Measurements from ENCODE around the gene ENC1. TPM values are rescaled to one million over a fixed set of nuclear protein-coding genes. Genes with fewer than 3 reads are reported as not detected.
A peak's percentile ranks its signal among the peaks of the same experiment; 100 is the strongest.

Gene ENC1
- total RNA-seq, 1 donor from 2014 or later, result 2.3 TPM

DNA sequence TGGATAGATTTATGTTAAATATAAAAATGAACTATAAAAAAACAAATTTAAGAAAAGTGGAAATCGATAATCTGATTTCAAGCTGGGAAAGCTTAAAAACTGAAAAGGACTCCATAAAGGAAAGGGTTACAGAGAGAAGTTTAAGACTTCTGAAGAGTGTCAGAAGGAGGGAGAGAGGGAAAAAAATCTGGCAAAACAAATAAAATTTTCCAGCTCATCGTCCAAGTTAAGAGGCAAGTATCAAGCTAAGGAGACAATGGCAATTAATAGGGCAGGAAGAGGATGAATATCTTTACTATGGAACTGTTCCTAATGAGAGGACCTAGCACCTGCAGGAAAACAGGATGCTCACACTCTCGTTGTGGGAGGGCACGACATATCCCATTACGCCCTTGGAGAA, 24.0 kb upstream of the ENC1 start:
- ATAC-seq (ENCODE audit: poor library complexity), result no peak
- intact Hi-C loops (cut with DNase I), result no loop called here
- no peak for DNase-seq

DNA sequence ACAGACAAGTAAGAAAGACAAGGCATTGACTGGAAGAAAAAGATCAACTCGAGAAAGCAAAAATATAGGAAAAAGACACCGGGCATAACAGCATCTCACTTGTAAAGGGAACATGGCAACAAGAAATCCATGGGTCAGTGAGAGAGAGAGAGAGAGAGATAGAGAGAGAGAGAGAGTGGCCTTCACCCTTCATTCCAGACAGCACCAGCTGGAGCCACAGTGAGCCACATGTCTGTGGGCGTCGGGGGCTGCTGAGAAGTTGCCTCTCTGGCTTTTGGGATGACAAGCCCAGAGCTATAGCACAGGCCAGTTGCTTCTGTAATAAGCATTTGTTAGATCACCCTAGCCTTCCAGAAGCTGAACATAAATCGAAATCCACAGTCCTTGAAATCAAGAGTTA, 20.3 kb upstream of the ENC1 start:
- ATAC-seq (ENCODE audit: poor library complexity), result no peak
- no peak for DNase-seq
- intact Hi-C loops (cut with DNase I), result no loop called here

- DNase-seq, result no peak
- no peak for ATAC-seq (ENCODE audit: poor library complexity)
- intact Hi-C loops (cut with DNase I), result no loop called here
These were observed 19.6 kb upstream of the ENC1 start for GRCh38 chr5:74660140-74660539.

DNA sequence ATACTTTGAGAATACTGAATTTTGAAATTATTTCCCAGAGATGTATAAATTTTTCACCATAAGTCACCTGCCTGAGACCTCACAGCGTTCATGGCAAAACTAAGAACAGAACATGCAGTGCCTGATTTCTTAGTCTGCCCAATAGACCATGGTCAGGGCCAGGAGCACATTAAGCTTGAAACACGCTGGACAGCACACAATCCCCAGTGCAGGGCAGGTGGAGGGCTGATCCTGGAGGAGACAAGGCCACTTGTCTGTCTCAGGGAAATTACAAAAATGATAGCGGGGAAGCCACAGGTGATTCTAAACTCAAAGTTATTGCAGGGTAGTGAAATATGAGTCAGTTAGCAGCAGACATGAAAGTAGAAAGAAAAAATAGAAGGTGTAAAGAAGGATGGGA, 18.6 kb upstream of the ENC1 start:
- intact Hi-C loops (cut with DNase I), result no loop called here
- DNase-seq, result no peak
- no peak for ATAC-seq (ENCODE audit: poor library complexity)

- no peak for DNase-seq
- intact Hi-C loops (cut with DNase I), result no loop called here
- ATAC-seq (ENCODE audit: poor library complexity), result peak; percentile 69
These were observed 16.6 kb upstream of the ENC1 start for GRCh38 chr5:74657165-74657564.

DNA sequence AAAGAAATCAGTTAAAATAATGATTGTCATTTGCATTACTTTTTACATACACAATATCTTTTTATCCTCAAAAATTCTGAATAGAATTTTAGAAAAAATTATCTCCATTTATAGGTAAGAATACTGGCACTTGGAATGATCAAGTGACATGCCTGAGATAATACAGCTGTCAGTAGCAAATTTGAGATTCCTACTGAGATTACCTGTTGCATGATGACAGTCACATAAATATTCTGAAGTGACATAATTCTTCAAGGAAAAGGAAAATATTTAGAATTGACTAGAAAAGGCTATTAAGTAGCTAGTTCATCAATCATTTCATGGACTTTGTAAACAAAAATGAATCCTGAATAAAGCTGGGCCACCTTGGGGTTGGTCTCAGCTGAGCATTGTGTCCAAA, 15.2 kb upstream of the ENC1 start:
- ATAC-seq (ENCODE audit: poor library complexity) (no peak), DNase-seq (no peak)
- intact Hi-C loops (cut with DNase I), result no loop called here

GRCh38 chr5:74655206-74655605, 14.7 kb upstream of the ENC1 start:
- DNase-seq (no peak), ATAC-seq (ENCODE audit: poor library complexity) (no peak)
- intact Hi-C loops (cut with DNase I), result no loop called here

DNA sequence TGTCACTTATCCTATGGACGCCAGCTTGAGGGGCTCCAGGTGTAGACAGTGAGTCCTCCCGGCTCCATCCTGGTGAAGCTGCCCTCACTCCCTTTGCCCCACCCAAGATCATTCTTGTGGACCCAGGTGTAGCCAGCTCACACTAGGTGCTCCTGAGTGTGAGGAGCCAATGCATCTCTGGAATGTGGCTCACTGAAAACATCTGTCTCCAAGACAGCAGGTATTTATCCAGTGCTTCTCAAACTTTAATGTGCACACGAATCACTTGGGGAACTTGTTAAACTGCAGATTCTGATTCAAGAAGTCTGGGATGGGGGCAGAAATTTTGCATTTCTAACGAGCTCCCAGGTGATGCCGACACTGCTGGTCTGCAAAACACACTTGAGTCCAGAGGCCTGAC, 13.5 kb upstream of the ENC1 start:
- ATAC-seq (ENCODE audit: poor library complexity) (no peak), DNase-seq (no peak)
- intact Hi-C loops (cut with DNase I), result no loop called here

- no peak for DNase-seq
- no peak for ATAC-seq (ENCODE audit: poor library complexity)
- intact Hi-C loops (cut with DNase I), result no loop called here
These were observed 12.0 kb upstream of the ENC1 start for GRCh38 chr5:74652576-74652975.

DNA sequence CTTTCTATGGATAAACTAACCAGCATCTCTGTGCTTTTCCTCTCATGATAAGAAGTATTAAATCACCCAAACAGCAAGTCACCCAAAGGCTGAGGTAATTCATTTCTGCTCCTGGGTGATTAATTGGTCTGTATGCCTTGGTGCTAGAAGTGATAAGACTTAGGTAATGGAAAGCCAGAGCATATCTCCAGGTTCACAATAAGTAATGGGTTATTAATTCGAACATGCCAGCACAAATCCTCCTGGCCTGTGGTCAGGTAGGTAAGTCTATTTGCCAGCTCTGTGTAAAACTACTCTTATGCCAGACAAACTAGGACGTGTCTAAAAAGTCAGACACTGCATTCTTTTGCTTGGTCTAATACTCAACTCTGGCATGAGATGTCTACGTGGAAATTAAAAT, 11.2 kb upstream of the ENC1 start:
- no peak for ATAC-seq (ENCODE audit: poor library complexity)
- DNase-seq, result no peak
- intact Hi-C loops (cut with DNase I), result no loop called here

DNA sequence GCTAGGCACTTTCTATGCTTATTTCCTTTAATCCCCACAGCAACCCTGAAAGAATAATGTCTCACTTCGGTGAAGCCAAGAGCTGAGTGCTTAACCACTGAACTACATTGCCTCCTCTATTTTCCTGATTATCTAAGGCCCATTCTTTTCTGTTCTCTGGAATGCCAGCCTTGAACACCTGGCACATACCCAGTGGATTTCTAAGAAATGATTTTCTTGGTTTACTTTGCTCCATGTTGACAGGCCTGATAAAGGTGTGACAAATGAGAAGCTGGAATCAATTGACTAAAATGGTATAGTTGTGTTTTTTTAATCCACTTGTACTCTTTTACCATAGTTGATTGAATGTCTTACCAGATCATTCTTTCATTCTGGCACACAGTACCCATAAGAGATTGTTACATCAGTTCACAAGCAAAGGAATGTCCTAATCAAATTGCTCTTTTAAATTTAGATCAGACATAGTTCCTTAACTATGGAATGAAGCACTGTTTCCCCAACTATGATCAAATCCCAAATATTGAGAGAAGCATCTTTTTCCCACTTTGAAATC, 9.0 kb upstream of the ENC1 start:
- no peak for ATAC-seq (ENCODE audit: poor library complexity)
- DNase-seq, result no peak
- intact Hi-C loops (cut with DNase I), result loop anchor here (2.0 to 5.0 kb wide), 2 partner anchors 612 to 747 kb away; no protein-coding TSS in a partner anchor

DNA sequence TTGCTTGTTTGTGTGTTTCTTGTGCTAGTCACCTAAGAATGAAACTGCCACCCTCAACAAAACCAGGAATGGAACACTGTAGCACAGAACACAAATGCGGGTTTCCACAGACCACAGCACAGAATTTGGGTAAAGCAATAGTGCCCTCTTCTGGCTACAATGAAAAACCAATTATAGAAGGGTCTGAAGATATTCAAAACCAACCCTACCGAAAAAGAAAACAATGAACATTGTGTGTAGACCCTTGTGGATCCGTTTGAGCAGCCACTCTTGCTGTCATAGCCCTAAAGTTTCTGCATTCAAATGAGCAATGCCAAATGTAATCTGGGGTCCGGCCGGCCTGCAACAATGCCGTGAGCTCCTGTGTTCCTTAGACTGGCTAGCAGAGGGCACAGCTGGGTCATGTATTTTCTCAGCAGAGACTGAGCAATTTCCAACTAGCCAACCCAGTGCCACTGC, 8.3 kb upstream of the ENC1 start:
- DNase-seq, result no peak
- ATAC-seq (ENCODE audit: poor library complexity), result peak; percentile 95
- intact Hi-C loops (cut with DNase I), result loop anchor here (2.0 to 5.0 kb wide), 2 partner anchors 612 to 746 kb away; no protein-coding TSS in a partner anchor

GRCh38 chr5:74647096-74647495, 6.6 kb upstream of the ENC1 start:
- intact Hi-C loops (cut with DNase I), result loop anchor here (5.0 kb wide), 1 partner anchor 610 kb away; no protein-coding TSS in a partner anchor
- DNase-seq, result no peak
- no peak for ATAC-seq (ENCODE audit: poor library complexity)

- ATAC-seq (ENCODE audit: poor library complexity) (no peak), DNase-seq (no peak)
- intact Hi-C loops (cut with DNase I), result no loop called here
These were observed 2.6 kb upstream of the ENC1 start for GRCh38 chr5:74643111-74643562.

GRCh38 chr5:74642543-74642863, 2.0 kb upstream of the ENC1 start:
- no peak for ATAC-seq (ENCODE audit: poor library complexity)
- no peak for DNase-seq
- intact Hi-C loops (cut with DNase I), result no loop called here

DNA sequence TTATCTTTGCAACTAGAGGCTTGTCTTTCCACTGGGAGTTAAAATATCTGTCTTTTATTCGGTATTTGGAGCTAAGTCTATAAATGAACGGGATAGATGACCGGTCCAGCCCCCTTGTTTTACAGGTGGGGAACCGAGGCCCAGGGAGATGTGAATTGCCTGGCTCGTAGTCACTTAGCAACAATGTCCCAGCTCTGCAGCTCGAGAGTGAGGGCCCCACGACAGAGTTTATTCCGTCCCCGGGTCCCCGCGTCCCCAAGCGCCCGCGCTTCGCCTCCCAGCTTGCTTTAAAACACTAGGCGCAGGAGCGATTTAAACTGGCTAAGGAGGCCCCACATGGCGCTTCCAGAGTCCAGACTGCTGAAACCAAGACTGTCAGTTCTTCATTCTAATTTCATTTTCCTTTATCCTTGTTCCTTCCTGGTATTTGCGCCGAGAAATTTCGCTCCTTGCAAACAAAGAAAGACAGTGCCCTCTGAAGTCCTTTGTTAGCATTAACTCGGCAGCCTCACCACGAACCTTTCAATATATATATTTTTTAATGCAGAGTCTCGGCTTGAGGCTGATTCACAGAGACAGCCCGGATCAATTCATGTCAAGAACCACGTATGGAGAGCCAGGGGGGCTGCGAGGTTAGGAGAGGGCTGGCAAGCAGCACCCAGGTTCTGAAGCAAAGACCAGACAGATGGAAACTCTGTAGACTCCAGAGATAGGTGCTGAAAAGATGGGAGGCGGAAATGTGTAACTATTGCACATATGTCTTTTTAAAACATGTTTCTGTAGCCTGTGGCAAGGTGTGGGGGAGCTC, 1.4 kb upstream of the ENC1 start:
- peak; percentile 50 for DNase-seq
- ATAC-seq (ENCODE audit: poor library complexity), result peak; percentile 28
- intact Hi-C loops (cut with DNase I), result no loop called here

DNA sequence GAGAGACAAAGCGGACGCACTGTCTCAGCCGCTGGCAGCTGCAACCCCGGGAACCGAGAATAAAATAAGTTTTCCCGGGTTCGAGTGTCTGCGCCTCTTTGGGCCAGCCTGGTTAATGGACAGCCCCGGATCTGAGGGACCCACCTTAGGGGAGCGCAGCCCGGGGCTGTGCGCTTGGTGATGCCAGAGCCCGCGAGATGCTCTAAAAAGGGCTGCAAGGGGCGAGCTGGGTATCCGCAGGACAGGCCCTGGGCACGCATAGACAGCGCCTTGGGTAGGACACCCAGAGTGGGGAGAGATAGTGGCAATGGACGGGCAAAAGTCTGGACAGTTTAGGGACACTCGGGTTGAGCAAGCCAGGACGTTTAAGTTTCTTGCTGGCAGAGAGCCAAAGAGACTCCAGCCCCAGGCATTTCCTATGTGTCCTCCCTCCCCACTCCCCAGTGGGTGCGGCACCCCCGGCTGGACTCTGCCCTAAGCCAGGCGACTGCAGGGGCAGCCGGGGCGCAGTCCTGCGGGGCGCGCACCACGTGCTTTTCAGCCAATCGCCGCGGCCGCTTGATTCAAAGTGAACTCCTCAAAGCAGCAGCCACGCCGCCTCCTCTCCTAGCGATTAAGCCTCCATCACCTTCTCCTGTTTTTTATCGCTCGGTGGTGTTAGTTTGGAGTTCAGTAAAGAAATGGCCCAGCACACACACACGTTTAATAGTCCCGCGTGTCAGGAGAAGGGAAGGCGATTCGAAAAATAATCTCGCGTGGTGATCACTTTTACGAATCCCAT, 616 bp upstream of the ENC1 start:
- intact Hi-C loops (cut with DNase I), result no loop called here
- DNase-seq (peak; percentile 89), ATAC-seq (ENCODE audit: poor library complexity) (peak; percentile 67)

DNA sequence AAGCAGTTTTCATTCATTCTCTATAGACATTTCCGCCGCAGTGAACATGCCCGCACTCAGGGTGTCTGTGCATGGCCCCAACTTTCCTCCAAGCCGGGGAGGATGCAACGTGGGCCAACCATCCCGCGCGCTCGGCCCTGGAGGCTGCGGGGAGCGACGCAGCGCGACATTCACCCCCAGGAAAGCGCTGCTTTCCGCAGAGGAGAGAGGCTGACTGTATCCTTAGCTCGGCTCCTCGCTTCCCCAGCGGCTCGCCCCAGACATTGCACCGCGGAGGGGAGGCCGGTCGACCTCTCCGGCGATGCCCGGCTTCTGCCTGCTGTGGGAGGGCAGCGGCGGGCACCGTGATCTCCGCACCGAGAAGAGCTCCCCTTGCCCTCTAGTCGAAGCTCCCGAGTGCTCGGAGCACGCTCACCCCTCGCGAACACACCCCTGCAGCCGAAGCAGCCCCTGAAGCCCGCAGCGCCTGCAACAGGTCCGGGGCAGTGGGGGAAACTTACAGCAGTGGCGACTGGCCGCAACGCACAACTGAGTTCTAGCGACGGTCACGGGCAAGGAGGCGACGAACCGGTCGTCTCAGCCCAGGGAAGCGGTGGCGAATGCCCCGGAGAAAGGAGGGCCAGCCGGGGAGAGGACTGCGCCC, 600 bp downstream of the ENC1 start:
- peak; percentile 52 for ATAC-seq (ENCODE audit: poor library complexity)
- DNase-seq, result peak; percentile 67
- intact Hi-C loops (cut with DNase I), result no loop called here
